H9 (cell line): Measurements from ENCODE around the gene GCK. TPM values are rescaled to one million over a fixed set of nuclear protein-coding genes. Genes with fewer than 3 reads are reported as not detected.

Source experiments
- DNase-seq: peaks from one replicate; pipeline ENCODE4 v3.0.0-alpha.2; 2017
- H2AFZ ChIP-seq: one replicate; pipeline ENCODE4 v1.6.1; 2013; ENCODE audit warnings: mild to moderate bottlenecking, low read length, control low read depth, moderate library complexity
- H2AK5ac ChIP-seq: 2 replicates; pipeline ENCODE4 v1.6.1; 2013; ENCODE audit warnings: low read length, control low read depth, mixed read lengths; ENCODE audit not compliant: insufficient read length
- H2BK120ac ChIP-seq: one replicate; pipeline ENCODE4 v1.6.1; 2013; ENCODE audit warnings: low read depth, mild to moderate bottlenecking, low read length, control low read depth, inconsistent platforms; ENCODE audit not compliant: poor library complexity, severe bottlenecking
- H2BK12ac ChIP-seq: 2 replicates; pipeline ENCODE4 v1.6.1; 2013; ENCODE audit warnings: low read length, control low read depth, mixed read lengths, low read depth; ENCODE audit not compliant: insufficient read length
- H2BK15ac ChIP-seq: 2 replicates; pipeline ENCODE4 v1.6.1; 2013; ENCODE audit warnings: low read depth, low read length, control low read depth
- H2BK20ac ChIP-seq: one replicate; pipeline ENCODE4 v1.6.1; 2013; ENCODE audit warnings: low read depth, mild to moderate bottlenecking, low read length, control low read depth, inconsistent platforms; ENCODE audit not compliant: poor library complexity, severe bottlenecking
- H2BK5ac ChIP-seq: 2 replicates; pipeline ENCODE4 v1.6.1; 2013; ENCODE audit warnings: low read length, control low read depth, mixed read lengths; ENCODE audit not compliant: insufficient read length
- H3K14ac ChIP-seq: 2 replicates; pipeline ENCODE4 v1.6.1; 2013; ENCODE audit warnings: low read length, control low read depth; ENCODE audit not compliant: insufficient read depth
- H3K18ac ChIP-seq: 2 replicates; pipeline ENCODE4 v1.6.1; 2013; ENCODE audit warnings: low read depth, mild to moderate bottlenecking, mixed read lengths, low read length, control low read depth; ENCODE audit not compliant: insufficient read length
- H3K23ac ChIP-seq: 2 replicates; pipeline ENCODE4 v1.6.1; 2013; ENCODE audit warnings: low read length, control low read depth, mixed read lengths, low read depth; ENCODE audit not compliant: insufficient read length
- H3K23me2 ChIP-seq: 2 replicates; pipeline ENCODE4 v1.6.1; 2013; ENCODE audit warnings: low read depth, mild to moderate bottlenecking, mixed read lengths, low read length, control low read depth; ENCODE audit not compliant: insufficient read length, poor library complexity, severe bottlenecking
- H3K27ac ChIP-seq: 2 replicates; pipeline ENCODE4 v1.5.1; 2013; ENCODE audit warnings: low read length, control low read depth, mixed read lengths, low read depth; ENCODE audit not compliant: insufficient read length
- H3K27me3 ChIP-seq: 2 replicates; pipeline ENCODE4 v1.6.1; 2013; ENCODE audit warnings: low read length, control low read depth, inconsistent platforms; ENCODE audit not compliant: insufficient read depth
- H3K4ac ChIP-seq: 2 replicates; pipeline ENCODE4 v1.6.1; 2013; ENCODE audit warnings: low read depth, mild to moderate bottlenecking, control low read depth, inconsistent platforms, low read length, moderate library complexity
- H3K4me1 ChIP-seq: 2 replicates; pipeline ENCODE4 v1.6.1; 2013; ENCODE audit warnings: low read length, control low read depth, inconsistent platforms; ENCODE audit not compliant: insufficient read depth
- H3K4me2 ChIP-seq: 2 replicates; pipeline ENCODE4 v1.6.1; 2013; ENCODE audit warnings: low read length, control low read depth, mixed read lengths; ENCODE audit not compliant: insufficient read length, insufficient read depth
- H3K56ac ChIP-seq: 2 replicates; pipeline ENCODE4 v1.6.1; 2013; ENCODE audit warnings: low read depth, mild to moderate bottlenecking, mixed read lengths, low read length, control low read depth; ENCODE audit not compliant: insufficient read length
- H3K79me1 ChIP-seq: 2 replicates; pipeline ENCODE4 v1.6.1; 2013; ENCODE audit warnings: low read depth, mild to moderate bottlenecking, moderate library complexity, low read length, control low read depth, inconsistent platforms; ENCODE audit not compliant: insufficient read depth, poor library complexity, severe bottlenecking
- H3K79me2 ChIP-seq: 2 replicates; pipeline ENCODE4 v1.6.1; 2013; ENCODE audit warnings: low read length, control low read depth, inconsistent platforms; ENCODE audit not compliant: insufficient read depth
- H3K9ac ChIP-seq: 2 replicates; pipeline ENCODE4 v1.6.1; 2013; ENCODE audit warnings: low read length, control low read depth, mixed read lengths; ENCODE audit not compliant: insufficient read length; ENCODE audit errors: extremely low read depth
- H3K9me3 ChIP-seq: one replicate; pipeline ENCODE4 v1.6.1; 2013; ENCODE audit warnings: low read depth, low read length, inconsistent platforms; ENCODE audit not compliant: control insufficient read depth
- H3T11ph ChIP-seq: one replicate; pipeline ENCODE4 v1.6.1; 2013; ENCODE audit warnings: mild to moderate bottlenecking, low read length, control low read depth, inconsistent platforms
- H4K20me1 ChIP-seq: one replicate; pipeline ENCODE4 v1.6.1; 2013; ENCODE audit not compliant: control insufficient read depth, insufficient read length, insufficient read depth
- H4K5ac ChIP-seq: 2 replicates; pipeline ENCODE4 v1.6.1; 2013; ENCODE audit warnings: low read depth, mild to moderate bottlenecking, mixed read lengths, low read length, control low read depth; ENCODE audit not compliant: insufficient read length
- H4K8ac ChIP-seq: replicated peaks from 2 replicates; pipeline ENCODE4 v1.6.1; 2013; ENCODE audit warnings: low read length, control low read depth, mixed read lengths, low read depth; ENCODE audit not compliant: insufficient read length
- H4K91ac ChIP-seq: 2 replicates; pipeline ENCODE4 v1.6.1; 2013; ENCODE audit warnings: low read depth, mild to moderate bottlenecking, moderate library complexity, mixed read lengths, low read length, control low read depth; ENCODE audit not compliant: insufficient read length
- H3K27ac Mint-ChIP-seq, 3 experiments: 2 replicates in 2 of 3; 3 replicates in 1 of 3; pipeline ENCODE4 v1.8.0; 2020 to 2021; ENCODE audit warnings: mixed read lengths in 3 of 3, mild to moderate bottlenecking in 1 of 3, moderate library complexity in 1 of 3
- H3K27me3 Mint-ChIP-seq: 2 replicates; pipeline ENCODE4 v1.8.0; 2021; ENCODE audit warnings: low read depth, mild to moderate bottlenecking, moderate library complexity, mixed read lengths
- H3K36me3 Mint-ChIP-seq, 3 experiments: 2 replicates in 2 of 3; 3 replicates in 1 of 3; pipeline ENCODE4 v1.8.0; 2020 to 2021; ENCODE audit warnings: low read depth in 3 of 3, mixed read lengths in 3 of 3; ENCODE audit not compliant: insufficient read depth in 1 of 3
- H3K4me1 Mint-ChIP-seq, 2 experiments: 2 replicates each; pipeline ENCODE4 v1.8.0; 2020; ENCODE audit warnings: mixed read lengths in 2 of 2
- H3K4me3 Mint-ChIP-seq, 2 experiments: 2 replicates in 1 of 2; 3 replicates in 1 of 2; pipeline ENCODE4 v1.8.0; 2020 to 2021; ENCODE audit warnings: mild to moderate bottlenecking in 2 of 2, mixed read lengths in 2 of 2, moderate library complexity in 1 of 2
- H3K9me3 Mint-ChIP-seq, 2 experiments: 2 replicates in 1 of 2; 3 replicates in 1 of 2; pipeline ENCODE4 v1.8.0; 2020; ENCODE audit warnings: mild to moderate bottlenecking in 2 of 2, mixed read lengths in 2 of 2, moderate library complexity in 1 of 2
- WGBS: extraction: QIAGEN DNeasy Blood & Tissue Kit; methylation state at CpG from one replicate; pipeline ENCODE4 v1.1.7; 2013; ENCODE audit warnings: missing lambda C conversion rate, low lambda C conversion rate, mixed read lengths; ENCODE audit not compliant: insufficient read length; ENCODE audit errors: extremely low coverage; 5-methylcytosine and 5-hydroxymethylcytosine counted together
- total RNA-seq: library from RNA; stranded (reverse); gene quantifications from 2 replicates; pipeline ENCODE4 v1.2.1, GENCODE V29; 2021
- TF ChIP-seq, protein P1 (sequence below): fragments of 200-600 bp; sonication (generic); conservative IDR thresholded peaks from 3 replicates; pipeline ENCODE4 v1.8.0; 2021; ENCODE audit warnings: antibody characterized with exemption, mild to moderate bottlenecking

The GCK gene
- total RNA-seq, 1 experiment from 2014 or later = 0.98 TPM

DNA sequence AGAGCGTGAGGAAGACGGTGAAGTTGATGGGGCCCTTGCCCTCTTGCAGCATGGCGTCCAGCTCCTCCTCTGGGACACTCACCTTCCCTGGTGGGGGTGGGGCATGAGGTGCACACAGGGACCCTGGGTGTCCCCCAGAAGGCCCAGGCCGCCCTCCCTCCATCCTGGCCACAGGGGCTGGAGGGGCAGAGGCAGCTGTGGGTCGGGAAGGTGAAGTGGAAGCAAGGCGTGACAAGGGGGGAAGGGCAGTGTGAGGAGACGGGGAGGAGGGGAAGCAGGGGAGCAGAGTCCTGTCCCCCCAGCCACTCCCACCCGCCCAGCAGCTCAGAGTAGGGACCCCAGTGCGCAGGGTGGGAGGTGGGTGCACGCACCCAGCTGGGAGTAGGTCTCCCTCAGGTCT lies 48.9 kb downstream of the GCK start:
- no peak overlapping the region for H2BK120ac ChIP-seq
- no peak overlapping the region for H3K9ac ChIP-seq
- no peak overlapping the region for H4K5ac ChIP-seq
- peaks cover under 1% of the 10 kb centered on the region for H3K23me2 ChIP-seq
- TF ChIP-seq, protein P1, sequence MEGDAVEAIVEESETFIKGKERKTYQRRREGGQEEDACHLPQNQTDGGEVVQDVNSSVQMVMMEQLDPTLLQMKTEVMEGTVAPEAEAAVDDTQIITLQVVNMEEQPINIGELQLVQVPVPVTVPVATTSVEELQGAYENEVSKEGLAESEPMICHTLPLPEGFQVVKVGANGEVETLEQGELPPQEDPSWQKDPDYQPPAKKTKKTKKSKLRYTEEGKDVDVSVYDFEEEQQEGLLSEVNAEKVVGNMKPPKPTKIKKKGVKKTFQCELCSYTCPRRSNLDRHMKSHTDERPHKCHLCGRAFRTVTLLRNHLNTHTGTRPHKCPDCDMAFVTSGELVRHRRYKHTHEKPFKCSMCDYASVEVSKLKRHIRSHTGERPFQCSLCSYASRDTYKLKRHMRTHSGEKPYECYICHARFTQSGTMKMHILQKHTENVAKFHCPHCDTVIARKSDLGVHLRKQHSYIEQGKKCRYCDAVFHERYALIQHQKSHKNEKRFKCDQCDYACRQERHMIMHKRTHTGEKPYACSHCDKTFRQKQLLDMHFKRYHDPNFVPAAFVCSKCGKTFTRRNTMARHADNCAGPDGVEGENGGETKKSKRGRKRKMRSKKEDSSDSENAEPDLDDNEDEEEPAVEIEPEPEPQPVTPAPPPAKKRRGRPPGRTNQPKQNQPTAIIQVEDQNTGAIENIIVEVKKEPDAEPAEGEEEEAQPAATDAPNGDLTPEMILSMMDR = no peak
- H4K8ac ChIP-seq = no peak overlapping the region
- no peak overlapping the region for H3K56ac ChIP-seq
- Mint-ChIP-seq H3K9me3 (no peaks in the 10 kb centered on the region), H3K27ac (no peak overlapping the region), H3K36me3 (no peaks in the 10 kb centered on the region; a peak in 1 of 7 replicates), H3K4me1 (peaks cover 3 to 4% of the 10 kb centered on the region in 2 experiments; a peak in 3 of 4 replicates), H3K4me3 (no peak overlapping the region; a peak in 1 of 5 replicates), H3K27me3 (peaks cover 51% of the 10 kb centered on the region)
- H3K27me3 ChIP-seq = peaks cover 6% of the 10 kb centered on the region; the same call in 1 of the 2 replicates
- no peak overlapping the region for H4K91ac ChIP-seq
- H2AK5ac ChIP-seq = no peak overlapping the region
- H3K18ac ChIP-seq = no peak overlapping the region
- H4K20me1 ChIP-seq = no peaks in the 10 kb centered on the region
- no peak overlapping the region for H2BK20ac ChIP-seq
- H3K27ac ChIP-seq = no peak overlapping the region
- no peaks in the 10 kb centered on the region for H3K79me2 ChIP-seq
- no peak overlapping the region for H2BK5ac ChIP-seq
- no peak overlapping the region for H3K4ac ChIP-seq
- no peak overlapping the region for H2BK15ac ChIP-seq
- no peak overlapping the region for H3K23ac ChIP-seq
- no peak for DNase-seq
- no peak overlapping the region; the same call in 1 of the 2 replicates for H3K14ac ChIP-seq
- WGBS = no CpG with 5 or more reads among the region's 10 CpGs
- H2BK12ac ChIP-seq = no peak overlapping the region
- no peaks in the 10 kb centered on the region for H3K79me1 ChIP-seq
- H3K9me3 ChIP-seq = no peaks in the 10 kb centered on the region
- H3K4me2 ChIP-seq = no peak overlapping the region
- no peak overlapping the region for H2AFZ ChIP-seq
- H3K4me1 ChIP-seq = no peaks in the 10 kb centered on the region
- H3T11ph ChIP-seq = no peak overlapping the region
